ENCODE results near the gene XYLT1. TPM values are rescaled to one million over a fixed set of nuclear protein-coding genes. Genes with fewer than 3 reads are reported as not detected.
"Not testable (repeated sequence)": the region's sequence is repeated elsewhere in the genome, so short reads cannot be mapped to it uniquely, and the experiment has no call there.

Gene XYLT1
- total RNA-seq, 2 donors from 2014 or later, result 4.6 to 12.9 TPM

GRCh38 chr16:17426451-17426850 is 44.3 kb downstream of the XYLT1 start:
- DNase-seq (ENCODE audit: low spot score in 2 of 2), result no peak
- H3K27ac Mint-ChIP-seq, result no peak overlapping the region
- peaks cover 0 to 11% of the 10 kb centered on the region in 2 donors for H3K9me3 Mint-ChIP-seq
- ATAC-seq, result no peak
- H3K36me3 Mint-ChIP-seq, result peaks cover 0 to 11% of the 10 kb centered on the region in 2 donors

- DNase-seq (ENCODE audit: low spot score in 2 of 2), result no peak
- peaks cover 0 to 11% of the 10 kb centered on the region in 2 donors for H3K9me3 Mint-ChIP-seq
- H3K36me3 Mint-ChIP-seq, result peaks cover 0 to 5% of the 10 kb centered on the region in 2 donors
- H3K27ac Mint-ChIP-seq, result no peak overlapping the region
- ATAC-seq, result no peak
Observed at GRCh38 chr16:17424771-17425170, 46.0 kb downstream of the XYLT1 start.

- DNase-seq (ENCODE audit: low spot score in 2 of 2) (no peak), ATAC-seq (no peak)
- Mint-ChIP-seq H3K27ac (peak overlapping the region in 1 of 2 donors; percentile 92), H3K9me3 (peaks cover 0 to 11% of the 10 kb centered on the region in 2 donors), H3K36me3 (peaks cover 0 to 5% of the 10 kb centered on the region in 2 donors)
Observed at GRCh38 chr16:17423221-17423620, 47.5 kb downstream of the XYLT1 start.

- no peak for ATAC-seq
Observed at GRCh38 chr16:17420816-17421215, 49.9 kb downstream of the XYLT1 start.

GRCh38 chr16:17419266-17419665 is 51.5 kb downstream of the XYLT1 start:
- Mint-ChIP-seq H3K36me3 (peaks cover 4 to 22% of the 10 kb centered on the region in 2 donors), H3K27ac (no peak overlapping the region)
- no peak for ATAC-seq

More at GRCh38 chr16:17420816-17421215, 49.9 kb downstream of the XYLT1 start:
- Mint-ChIP-seq H3K36me3 (peaks cover 4 to 16% of the 10 kb centered on the region in 2 donors), H3K9me3 (peaks cover 5 to 11% of the 10 kb centered on the region in 2 donors), H3K27ac (no peak overlapping the region)
- no peak for DNase-seq (ENCODE audit: low spot score in 2 of 2)

GRCh38 chr16:17417740-17418139 is 53.0 kb downstream of the XYLT1 start:
- ATAC-seq (peak in 1 of 2 donors; percentile 45), DNase-seq (ENCODE audit: low spot score in 2 of 2) (no peak)
- Mint-ChIP-seq H3K36me3 (peaks cover 4 to 26% of the 10 kb centered on the region in 2 donors), H3K27ac (peak overlapping the region; percentile 88 to 91), H3K9me3 (peaks cover 5 to 12% of the 10 kb centered on the region in 2 donors)

More at GRCh38 chr16:17419266-17419665, 51.5 kb downstream of the XYLT1 start:
- H3K9me3 Mint-ChIP-seq, result peaks cover 5 to 7% of the 10 kb centered on the region in 2 donors
- no peak for DNase-seq (ENCODE audit: low spot score in 2 of 2)

- H3K9me3 Mint-ChIP-seq, result peaks cover 5 to 12% of the 10 kb centered on the region in 2 donors
- DNase-seq (ENCODE audit: low spot score in 2 of 2) (peak; percentile 55 to 66), ATAC-seq (peak; percentile 80 to 89)
- peak overlapping the region; percentile 88 to 91 for H3K27ac Mint-ChIP-seq
- peaks cover 4 to 28% of the 10 kb centered on the region in 2 donors for H3K36me3 Mint-ChIP-seq
Observed at GRCh38 chr16:17416461-17417311, 54.1 kb downstream of the XYLT1 start.

- Mint-ChIP-seq H3K27ac (peak overlapping the region; percentile 91), H3K9me3 (peaks cover 5 to 16% of the 10 kb centered on the region in 2 donors), H3K36me3 (peaks cover 7 to 33% of the 10 kb centered on the region in 2 donors)
- DNase-seq (ENCODE audit: low spot score in 2 of 2) (no peak), ATAC-seq (no peak)
Observed at GRCh38 chr16:17414916-17415315, 55.8 kb downstream of the XYLT1 start.

- Mint-ChIP-seq H3K36me3 (peaks cover 9 to 36% of the 10 kb centered on the region in 2 donors), H3K27ac (peak overlapping the region; percentile 91), H3K9me3 (peaks cover 5 to 17% of the 10 kb centered on the region in 2 donors)
- peak; percentile 43 to 51 for ATAC-seq
- peak; percentile 42 to 56 for DNase-seq (ENCODE audit: low spot score in 2 of 2)
Observed at GRCh38 chr16:17414421-17414820, 56.3 kb downstream of the XYLT1 start.

GRCh38 chr16:17413508-17413907 is 57.3 kb downstream of the XYLT1 start:
- ATAC-seq (no peak), DNase-seq (ENCODE audit: low spot score in 2 of 2) (no peak)
- Mint-ChIP-seq H3K9me3 (peaks cover 5 to 17% of the 10 kb centered on the region in 2 donors), H3K27ac (peak overlapping the region in 1 of 2 donors; percentile 91), H3K36me3 (peaks cover 9 to 36% of the 10 kb centered on the region in 2 donors)

GRCh38 chr16:17412791-17413190 is 58.0 kb downstream of the XYLT1 start:
- ATAC-seq (no peak), DNase-seq (ENCODE audit: low spot score in 2 of 2) (no peak)
- H3K9me3 Mint-ChIP-seq, result peaks cover 3 to 16% of the 10 kb centered on the region in 2 donors
- H3K27ac Mint-ChIP-seq, result no peak overlapping the region
- peaks cover 8 to 31% of the 10 kb centered on the region in 2 donors for H3K36me3 Mint-ChIP-seq

GRCh38 chr16:17412221-17412620 is 58.5 kb downstream of the XYLT1 start:
- Mint-ChIP-seq H3K27ac (no peak overlapping the region), H3K9me3 (peaks cover 0 to 14% of the 10 kb centered on the region in 2 donors), H3K36me3 (peaks cover 5 to 25% of the 10 kb centered on the region in 2 donors)
- no peak for ATAC-seq
- DNase-seq (ENCODE audit: low spot score in 2 of 2), result no peak

GRCh38 chr16:17411263-17411662 is 59.5 kb downstream of the XYLT1 start:
- ATAC-seq, result no peak
- H3K27ac Mint-ChIP-seq, result no peak overlapping the region
- H3K9me3 Mint-ChIP-seq, result peaks cover 0 to 14% of the 10 kb centered on the region in 2 donors
- DNase-seq (ENCODE audit: low spot score in 2 of 2), result no peak
- H3K36me3 Mint-ChIP-seq, result peaks cover 5 to 24% of the 10 kb centered on the region in 2 donors

- Mint-ChIP-seq H3K9me3 (peaks cover 0 to 14% of the 10 kb centered on the region in 2 donors), H3K36me3 (peaks cover 5 to 24% of the 10 kb centered on the region in 2 donors)
- ATAC-seq; DNase-seq (ENCODE audit: low spot score in 2 of 2); H3K27ac Mint-ChIP-seq: not testable (repeated sequence)
Observed at GRCh38 chr16:17410316-17410715, 60.4 kb downstream of the XYLT1 start.

GRCh38 chr16:17409894-17410293 is 60.9 kb downstream of the XYLT1 start:
- Mint-ChIP-seq H3K27ac (no peak overlapping the region), H3K9me3 (peaks cover 0 to 14% of the 10 kb centered on the region in 2 donors), H3K36me3 (peaks cover 5 to 24% of the 10 kb centered on the region in 2 donors)
- ATAC-seq (no peak), DNase-seq (ENCODE audit: low spot score in 2 of 2) (no peak)

GRCh38 chr16:17408955-17409441 is 61.8 kb downstream of the XYLT1 start:
- DNase-seq (ENCODE audit: low spot score in 2 of 2), result no peak
- ATAC-seq, result no peak
- Mint-ChIP-seq H3K36me3 (peaks cover 5 to 15% of the 10 kb centered on the region in 2 donors), H3K27ac (no peak overlapping the region), H3K9me3 (peaks cover 0 to 11% of the 10 kb centered on the region in 2 donors)

GRCh38 chr16:17408296-17408695 is 62.5 kb downstream of the XYLT1 start:
- DNase-seq (ENCODE audit: low spot score in 2 of 2) (no peak), ATAC-seq (no peak)
- Mint-ChIP-seq H3K9me3 (peaks cover 0 to 10% of the 10 kb centered on the region in 2 donors), H3K27ac (no peak overlapping the region), H3K36me3 (peaks cover 5 to 13% of the 10 kb centered on the region in 2 donors)

All from activated naive CD4-positive, alpha-beta T cell treated with anti-CD3 and anti-CD28 coated beads, Interleukin-2, amount 50 U/mL, for 72 hours (primary cell).